ENCODE data around the gene CCNJL. TPM values are rescaled to one million over a fixed set of nuclear protein-coding genes. Genes with fewer than 3 reads are reported as not detected.

CCNJL gene
- total RNA-seq, 1 donor from 2014 or later = 5.6 TPM

GRCh38 chr5:160359242-160359641 is 46.9 kb upstream of the CCNJL start:
- no peak overlapping the region for H3K27ac ChIP-seq
- no peaks in the 10 kb centered on the region for H3K9me3 ChIP-seq
- H3K4me1 ChIP-seq = peaks cover 25% of the 10 kb centered on the region
- DNase-seq (ENCODE audit: extremely low spot score in 2 of 2) = no peak
- intact Hi-C loops (cut with DNase I) = no loop called here
- TF ChIP-seq, protein P1, sequence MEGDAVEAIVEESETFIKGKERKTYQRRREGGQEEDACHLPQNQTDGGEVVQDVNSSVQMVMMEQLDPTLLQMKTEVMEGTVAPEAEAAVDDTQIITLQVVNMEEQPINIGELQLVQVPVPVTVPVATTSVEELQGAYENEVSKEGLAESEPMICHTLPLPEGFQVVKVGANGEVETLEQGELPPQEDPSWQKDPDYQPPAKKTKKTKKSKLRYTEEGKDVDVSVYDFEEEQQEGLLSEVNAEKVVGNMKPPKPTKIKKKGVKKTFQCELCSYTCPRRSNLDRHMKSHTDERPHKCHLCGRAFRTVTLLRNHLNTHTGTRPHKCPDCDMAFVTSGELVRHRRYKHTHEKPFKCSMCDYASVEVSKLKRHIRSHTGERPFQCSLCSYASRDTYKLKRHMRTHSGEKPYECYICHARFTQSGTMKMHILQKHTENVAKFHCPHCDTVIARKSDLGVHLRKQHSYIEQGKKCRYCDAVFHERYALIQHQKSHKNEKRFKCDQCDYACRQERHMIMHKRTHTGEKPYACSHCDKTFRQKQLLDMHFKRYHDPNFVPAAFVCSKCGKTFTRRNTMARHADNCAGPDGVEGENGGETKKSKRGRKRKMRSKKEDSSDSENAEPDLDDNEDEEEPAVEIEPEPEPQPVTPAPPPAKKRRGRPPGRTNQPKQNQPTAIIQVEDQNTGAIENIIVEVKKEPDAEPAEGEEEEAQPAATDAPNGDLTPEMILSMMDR (IDR thresholded peaks at IDR 0.05) = no peak
- TF ChIP-seq POLR2AphosphoS5 (IDR thresholded peaks at IDR 0.05; ENCODE audit: insufficient read depth in 1 of 2, low read depth in 1 of 2) (no peak), POLR2A (IDR thresholded peaks at IDR 0.05) (no peak)
- H3K4me3 ChIP-seq = no peak overlapping the region
- no peaks in the 10 kb centered on the region for H3K36me3 ChIP-seq
- H3K27me3 ChIP-seq = no peaks in the 10 kb centered on the region

GRCh38 chr5:160357861-160358411 is 45.6 kb upstream of the CCNJL start:
- Histone ChIP-seq H3K27ac (peak overlapping the region; percentile 71), H3K9me3 (no peaks in the 10 kb centered on the region), H3K36me3 (no peaks in the 10 kb centered on the region), H3K4me1 (peaks cover 25% of the 10 kb centered on the region), H3K27me3 (no peaks in the 10 kb centered on the region), H3K4me3 (no peak overlapping the region)
- TF ChIP-seq POLR2A (IDR thresholded peaks at IDR 0.05) (no peak), POLR2AphosphoS5 (IDR thresholded peaks at IDR 0.05; ENCODE audit: insufficient read depth in 1 of 2, low read depth in 1 of 2) (peak in 1 of 2 donors; percentile 31)
- no peak for DNase-seq (ENCODE audit: extremely low spot score in 2 of 2)
- intact Hi-C loops (cut with DNase I) = no loop called here

DNA sequence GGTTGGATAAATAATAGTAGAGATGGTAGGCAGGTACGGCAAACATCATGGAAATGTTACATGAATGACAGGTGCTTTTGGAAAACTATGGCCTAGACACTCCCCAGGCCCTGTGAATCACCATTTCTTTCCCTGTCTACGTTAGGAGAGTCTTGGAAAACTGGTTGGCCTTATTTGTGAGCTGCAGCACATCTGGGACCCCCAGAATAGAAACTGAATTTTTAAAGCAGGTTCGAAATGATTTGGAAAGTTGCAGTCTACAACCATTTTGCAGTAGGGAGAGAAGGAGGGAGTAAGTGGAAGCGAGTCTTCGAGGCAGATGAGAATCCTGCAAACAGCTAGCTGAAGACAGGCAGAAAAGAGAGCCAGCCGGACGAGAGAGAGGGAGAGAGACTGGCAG is 45.0 kb upstream of the CCNJL start:
- no peaks in the 10 kb centered on the region for H3K27me3 ChIP-seq
- no peak for DNase-seq (ENCODE audit: extremely low spot score in 2 of 2)
- no peaks in the 10 kb centered on the region for H3K36me3 ChIP-seq
- intact Hi-C loops (cut with DNase I) = no loop called here
- no peak overlapping the region for H3K4me3 ChIP-seq
- H3K4me1 ChIP-seq = peaks cover 25% of the 10 kb centered on the region
- H3K27ac ChIP-seq = peak overlapping the region; percentile 71
- no peaks in the 10 kb centered on the region for H3K9me3 ChIP-seq
- TF ChIP-seq POLR2A (IDR thresholded peaks at IDR 0.05) (no peak), POLR2AphosphoS5 (IDR thresholded peaks at IDR 0.05; ENCODE audit: insufficient read depth in 1 of 2, low read depth in 1 of 2) (no peak)
- TF ChIP-seq, protein P1 (IDR thresholded peaks at IDR 0.05) = no peak

- no peak for DNase-seq (ENCODE audit: extremely low spot score in 2 of 2)
- Histone ChIP-seq H3K27me3 (no peaks in the 10 kb centered on the region), H3K4me1 (peaks cover 25% of the 10 kb centered on the region), H3K27ac (peak overlapping the region; percentile 71), H3K4me3 (no peak overlapping the region), H3K36me3 (no peaks in the 10 kb centered on the region), H3K9me3 (no peaks in the 10 kb centered on the region)
- intact Hi-C loops (cut with DNase I) = no loop called here
- TF ChIP-seq, protein P1 (IDR thresholded peaks at IDR 0.05) = no peak
- TF ChIP-seq POLR2A (IDR thresholded peaks at IDR 0.05) (no peak), POLR2AphosphoS5 (IDR thresholded peaks at IDR 0.05; ENCODE audit: insufficient read depth in 1 of 2, low read depth in 1 of 2) (no peak)
These were observed 44.4 kb upstream of the CCNJL start for GRCh38 chr5:160356550-160357347.

DNA sequence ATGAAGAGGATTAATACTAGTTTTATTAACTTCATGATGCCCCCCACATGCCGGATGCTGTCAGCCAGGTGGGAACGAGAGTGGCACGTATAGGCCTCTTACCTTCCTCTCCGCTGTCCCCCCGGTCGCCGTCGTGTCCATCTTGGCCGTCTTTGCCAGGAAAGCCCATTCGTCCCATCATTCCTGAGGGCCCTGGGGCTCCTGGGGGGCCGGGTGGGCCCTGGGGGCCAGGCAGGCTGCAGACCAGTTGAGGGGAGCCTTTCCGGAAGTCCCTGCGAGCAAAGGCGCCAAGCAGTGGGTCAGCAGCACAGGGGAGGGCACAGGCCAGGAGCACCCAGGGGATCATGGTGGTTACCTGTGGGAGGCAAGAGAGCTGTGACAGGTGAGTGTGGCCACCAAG is 42.3 kb upstream of the CCNJL start:
- intact Hi-C loops (cut with DNase I) = no loop called here
- H3K36me3 ChIP-seq = no peaks in the 10 kb centered on the region
- H3K27me3 ChIP-seq = no peaks in the 10 kb centered on the region
- H3K27ac ChIP-seq = no peak overlapping the region
- no peaks in the 10 kb centered on the region for H3K9me3 ChIP-seq
- TF ChIP-seq POLR2AphosphoS5 (IDR thresholded peaks at IDR 0.05; ENCODE audit: insufficient read depth in 1 of 2, low read depth in 1 of 2) (no peak), POLR2A (IDR thresholded peaks at IDR 0.05) (no peak)
- TF ChIP-seq, protein P1 (IDR thresholded peaks at IDR 0.05) = no peak
- peaks cover 25% of the 10 kb centered on the region for H3K4me1 ChIP-seq
- H3K4me3 ChIP-seq = no peak overlapping the region
- DNase-seq (ENCODE audit: extremely low spot score in 2 of 2) = no peak

All from vagina (tissue), 2 donors.